ENCODE measurements around the gene DCLK2. TPM values are rescaled to one million over a fixed set of nuclear protein-coding genes. Genes with fewer than 3 reads are reported as not detected.

DCLK2 gene
- total and polyA plus RNA-seq, 2 of the 4 experiments (the other 2 are of a cell fraction), result 11.3 to 15.5 TPM

DNA sequence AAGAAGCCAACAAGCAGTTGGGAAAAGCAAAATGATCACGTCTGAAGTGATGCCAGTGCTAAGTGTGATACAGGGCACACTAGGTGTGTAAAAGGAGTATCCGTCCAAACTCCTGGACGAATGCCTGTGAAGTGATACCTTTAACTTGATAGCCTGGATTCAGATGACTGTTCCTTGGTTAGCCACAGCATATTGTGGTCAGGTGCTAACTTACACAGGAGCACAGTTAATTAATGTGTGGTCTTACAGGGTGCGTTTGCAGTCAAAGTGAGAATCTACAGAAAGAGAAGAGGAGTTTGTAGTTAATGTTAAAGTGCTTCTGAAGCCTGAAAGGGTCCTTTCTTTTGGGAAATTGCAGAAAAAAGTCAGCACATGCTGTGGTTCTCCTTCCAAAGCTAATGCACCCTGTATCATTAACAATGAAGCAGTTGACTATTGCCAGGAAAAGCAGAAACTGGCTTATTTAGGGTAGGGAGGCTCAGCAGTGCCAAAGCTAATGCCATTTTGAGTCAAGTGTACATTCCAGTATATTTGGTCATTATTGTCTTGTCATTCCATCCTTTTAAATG lies 61.1 kb downstream of the DCLK2 start:
- TF ChIP-seq, protein P1, sequence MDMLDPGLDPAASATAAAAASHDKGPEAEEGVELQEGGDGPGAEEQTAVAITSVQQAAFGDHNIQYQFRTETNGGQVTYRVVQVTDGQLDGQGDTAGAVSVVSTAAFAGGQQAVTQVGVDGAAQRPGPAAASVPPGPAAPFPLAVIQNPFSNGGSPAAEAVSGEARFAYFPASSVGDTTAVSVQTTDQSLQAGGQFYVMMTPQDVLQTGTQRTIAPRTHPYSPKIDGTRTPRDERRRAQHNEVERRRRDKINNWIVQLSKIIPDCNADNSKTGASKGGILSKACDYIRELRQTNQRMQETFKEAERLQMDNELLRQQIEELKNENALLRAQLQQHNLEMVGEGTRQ (IDR thresholded peaks at IDR 0.05; ENCODE audit: low read depth, low read length), result no peak
- TF ChIP-seq BHLHE40 (IDR thresholded peaks at IDR 0.05; ENCODE audit: low read depth, low read length), result no peak
- no peak for TF ChIP-seq CEBPB (IDR thresholded peaks at IDR 0.05; ENCODE audit: low read depth, low read length)
- TF ChIP-seq, protein P2, sequence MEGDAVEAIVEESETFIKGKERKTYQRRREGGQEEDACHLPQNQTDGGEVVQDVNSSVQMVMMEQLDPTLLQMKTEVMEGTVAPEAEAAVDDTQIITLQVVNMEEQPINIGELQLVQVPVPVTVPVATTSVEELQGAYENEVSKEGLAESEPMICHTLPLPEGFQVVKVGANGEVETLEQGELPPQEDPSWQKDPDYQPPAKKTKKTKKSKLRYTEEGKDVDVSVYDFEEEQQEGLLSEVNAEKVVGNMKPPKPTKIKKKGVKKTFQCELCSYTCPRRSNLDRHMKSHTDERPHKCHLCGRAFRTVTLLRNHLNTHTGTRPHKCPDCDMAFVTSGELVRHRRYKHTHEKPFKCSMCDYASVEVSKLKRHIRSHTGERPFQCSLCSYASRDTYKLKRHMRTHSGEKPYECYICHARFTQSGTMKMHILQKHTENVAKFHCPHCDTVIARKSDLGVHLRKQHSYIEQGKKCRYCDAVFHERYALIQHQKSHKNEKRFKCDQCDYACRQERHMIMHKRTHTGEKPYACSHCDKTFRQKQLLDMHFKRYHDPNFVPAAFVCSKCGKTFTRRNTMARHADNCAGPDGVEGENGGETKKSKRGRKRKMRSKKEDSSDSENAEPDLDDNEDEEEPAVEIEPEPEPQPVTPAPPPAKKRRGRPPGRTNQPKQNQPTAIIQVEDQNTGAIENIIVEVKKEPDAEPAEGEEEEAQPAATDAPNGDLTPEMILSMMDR (conservative IDR thresholded peaks at IDR 0.05; ENCODE audit: low read depth, low read length), result no peak
- no peak for TF ChIP-seq POLR2A (IDR thresholded peaks at IDR 0.05; ENCODE audit: low read depth, low read length)
- no peak overlapping the region for H2AFZ ChIP-seq (replicated peaks; ENCODE audit: low read length, poor library complexity)
- H3K9me1 ChIP-seq (ENCODE audit: insufficient read depth, low read length), result peaks cover 16% of the 10 kb centered on the region
- H2AK9ac ChIP-seq (replicated peaks; ENCODE audit: low read depth, low read length, poor library complexity), result no peak overlapping the region
- peak overlapping the region; percentile 44 for H3K14ac ChIP-seq (replicated peaks; ENCODE audit: low read depth, low read length)
- no peak for DNase-seq
- dilution Hi-C loops (cut with HindIII; ENCODE audit: low sequenced_read_pairs, unreplicated experiment) (no loop called here), intact Hi-C loops (cut with micrococcal nuclease) (no loop called here), in situ Hi-C loops (cut with MboI; ENCODE audit: low sequenced_read_pairs) (no loop called here)
- H2AK5ac ChIP-seq (ENCODE audit: low read depth, low read length), result peak overlapping the region; percentile 18; the same call in 1 of the 2 replicates
- peaks cover 17% of the 10 kb centered on the region for H3K4me1 ChIP-seq (ENCODE audit: control insufficient read depth, insufficient read depth, low read length)
- no peak overlapping the region for H3K27ac ChIP-seq (ENCODE audit: insufficient read depth, low read length)
- H3K9ac ChIP-seq (ENCODE audit: low read depth, low read length), result no peak overlapping the region
- H2BK120ac ChIP-seq (ENCODE audit: low read depth, low read length), result peak overlapping the region; percentile 51; the same call in 1 of the 2 replicates
- peak overlapping the region; percentile 92; the same call in 2 of the 3 replicates for H2BK15ac ChIP-seq (ENCODE audit: low read depth, low read length)
- H3K4me3 ChIP-seq (ENCODE audit: insufficient read depth, low read depth, low read length), result no peak overlapping the region
- H3K18ac ChIP-seq (ENCODE audit: low read depth, low read length), result peak overlapping the region; percentile 2; the same call in 1 of the 2 replicates
- ChIA-PET POLR2A (ENCODE audit: unreplicated experiment) (no interaction called here), CTCF (no interaction called here)
- H3K23ac ChIP-seq (ENCODE audit: low read depth, low read length), result peak overlapping the region; percentile 45; the same call in 1 of the 2 replicates
- no peak overlapping the region for H3K4me2 ChIP-seq (ENCODE audit: low read depth, low read length)
- H4K91ac ChIP-seq (ENCODE audit: insufficient read depth, low read depth, low read length), result peak overlapping the region; percentile 37
- no peaks in the 10 kb centered on the region for H3K9me3 ChIP-seq (ENCODE audit: control insufficient read depth, insufficient read depth, low read length)
- WGBS, 2 experiments (ENCODE audit: extremely low coverage in 2 of 2, insufficient read length in 1 of 2), result no CpG with 5 or more reads among the region's 4 CpGs
- H4K5ac ChIP-seq (ENCODE audit: low read depth, low read length), result no peak overlapping the region
- H4K8ac ChIP-seq (ENCODE audit: low read depth in 2 of 2, low read length in 2 of 2), result peak overlapping the region in 1 of 2 experiments; percentile 50; a peak in 1 of 4 replicates
- H3K56ac ChIP-seq (ENCODE audit: extremely low read depth, insufficient read depth, low read length), result no peak overlapping the region
- peak overlapping the region; percentile 61 for H3K4ac ChIP-seq (ENCODE audit: low read depth, low read length)
- no peaks in the 10 kb centered on the region for H3K36me3 ChIP-seq (ENCODE audit: control insufficient read depth, insufficient read depth, low read length)
- peak overlapping the region; percentile 15 for H2BK5ac ChIP-seq (ENCODE audit: low read depth, low read length, poor library complexity, severe bottlenecking)
- no peaks in the 10 kb centered on the region for H4K20me1 ChIP-seq (ENCODE audit: insufficient read depth, low read length)
- no TSS peak for BruUV-seq (replicated peaks)
- no peaks in the 10 kb centered on the region for H3K27me3 ChIP-seq (ENCODE audit: control insufficient read depth, insufficient read depth, low read length)
- peak overlapping the region; percentile 43 for H2BK20ac ChIP-seq (ENCODE audit: low read depth, low read length)
- H3K79me1 ChIP-seq (ENCODE audit: low read depth in 1 of 2, low read length in 2 of 2), result peaks cover 31 to 63% of the 10 kb centered on the region in 2 experiments
- ATAC-seq (ENCODE audit: low read depth), result no peak

Measured in IMR-90 (cell line).